MCF 10A (cell line): ENCODE measurements around the gene NEUROD1. TPM values are rescaled to one million over a fixed set of nuclear protein-coding genes. Genes with fewer than 3 reads are reported as not detected.
"Not testable (repeated sequence)": the region's sequence is repeated elsewhere in the genome, so short reads cannot be mapped to it uniquely, and the experiment has no call there.

Experiments used
- BruUV-seq: library from RNA; stranded (reverse); fragments of 400-500 nt; replicated peaks from 2 replicates; lab custom pipeline; 2021; lab: Mats Ljungman, UMichigan
- CTCF ChIA-PET: fragments of 300-600 bp; sonication (Branson Sonifier 250); formaldehyde crosslinking; extraction: SDS; loops from one replicate; lab custom pipeline; 2021; ENCODE audit warnings: antibody characterized with exemption, inconsistent platforms; lab: Yijun Ruan, JAX
- POLR2A ChIA-PET: fragments of 300-600, 350-650 bp; sonication (Branson Sonifier 250); formaldehyde crosslinking; extraction: SDS; loops from one replicate; lab custom pipeline; 2020; ENCODE audit warnings: antibody characterized with exemption, inconsistent platforms; lab: Yijun Ruan, JAX
- DNase-seq: peaks from one replicate; pipeline ENCODE4 v3.0.0-alpha.2; 2018; ENCODE audit not compliant: unreplicated experiment
- H3K27ac Mint-ChIP-seq: one replicate; pipeline ENCODE4 v1.8.0; 2022; ENCODE audit warnings: mild to moderate bottlenecking, low read depth, mixed read lengths; ENCODE audit not compliant: unreplicated experiment
- H3K27me3 Mint-ChIP-seq: one replicate; pipeline ENCODE4 v1.8.0; 2022; ENCODE audit warnings: mixed read lengths; ENCODE audit not compliant: insufficient read depth, unreplicated experiment
- H3K36me3 Mint-ChIP-seq: one replicate; pipeline ENCODE4 v1.8.0; 2022; ENCODE audit warnings: mild to moderate bottlenecking, moderate library complexity, mixed read lengths; ENCODE audit not compliant: insufficient read depth, unreplicated experiment
- H3K4me1 Mint-ChIP-seq: one replicate; pipeline ENCODE4 v1.8.0; 2022; ENCODE audit warnings: mixed read lengths; ENCODE audit not compliant: insufficient read depth, unreplicated experiment
- H3K4me3 Mint-ChIP-seq: one replicate; pipeline ENCODE4 v1.8.0; 2022; ENCODE audit warnings: mild to moderate bottlenecking, moderate library complexity, mixed read lengths; ENCODE audit not compliant: unreplicated experiment
- H3K9me3 Mint-ChIP-seq: one replicate; pipeline ENCODE4 v1.8.0; 2022; ENCODE audit warnings: mixed read lengths; ENCODE audit not compliant: unreplicated experiment
- CTCF ChIP-seq: fragments of 200-600 bp; IDR thresholded peaks from one replicate; pipeline ENCODE4 v1.8.0; 2022; ENCODE audit warnings: antibody characterized with exemption, mild to moderate bottlenecking; ENCODE audit not compliant: unreplicated experiment
- intact Hi-C: fragments of 100-400 bp; cut with micrococcal nuclease; formaldehyde crosslinking; loops from 2 replicates; pipeline ENCODE4 v1.14.1; 2022
- total RNA-seq: library from RNA; stranded (reverse); gene quantifications from 2 replicates; pipeline ENCODE4 v1.2.3, GENCODE V29; 2022

NEUROD1 gene
- total RNA-seq, 1 experiment from 2014 or later: not detected

GRCh38 chr2:181715033-181715630 is 34.8 kb upstream of the NEUROD1 start:
- Mint-ChIP-seq H3K27me3 (no peaks in the 10 kb centered on the region), H3K27ac (no peak overlapping the region), H3K36me3 (no peaks in the 10 kb centered on the region), H3K9me3 (no peaks in the 10 kb centered on the region), H3K4me1 (no peaks in the 10 kb centered on the region), H3K4me3 (no peak overlapping the region)
- intact Hi-C loops: loop anchor here (1.0 to 10.0 kb wide), 5 partner anchors 142 to 1591 kb away; no protein-coding TSS in a partner anchor
- TF ChIP-seq CTCF: peak; percentile 74
- CTCF ChIA-PET: interaction anchor here (0.6 to 7.1 kb wide), 67 partner anchors 8 to 1591 kb away, joined by 3 to 149 read pairs (median 4); no protein-coding TSS in a partner anchor
- DNase-seq: peak; percentile 87
- POLR2A ChIA-PET: interaction anchor here (0.9 to 1.4 kb wide), 3 partner anchors 141 to 198 kb away, joined by 3 to 7 read pairs (median 4); no protein-coding TSS in a partner anchor
- BruUV-seq: no TSS peak

GRCh38 chr2:181711051-181711450 is 30.7 kb upstream of the NEUROD1 start:
- H3K4me1 Mint-ChIP-seq, H3K27me3 Mint-ChIP-seq, BruUV-seq, H3K36me3 Mint-ChIP-seq, H3K9me3 Mint-ChIP-seq, DNase-seq, H3K4me3 Mint-ChIP-seq, POLR2A ChIA-PET, H3K27ac Mint-ChIP-seq: not testable (repeated sequence)
- CTCF ChIA-PET: interaction anchor here (1.5 kb wide), 1 partner anchor 139 kb away, joined by 8 read pairs; no protein-coding TSS in a partner anchor
- intact Hi-C loops: loop anchor here (10.0 kb wide), 1 partner anchor 246 kb away; no protein-coding TSS in a partner anchor

GRCh38 chr2:181702519-181702918 is 22.2 kb upstream of the NEUROD1 start:
- DNase-seq, H3K9me3 Mint-ChIP-seq, BruUV-seq, H3K27me3 Mint-ChIP-seq, H3K36me3 Mint-ChIP-seq, intact Hi-C loops, H3K27ac Mint-ChIP-seq, H3K4me1 Mint-ChIP-seq, H3K4me3 Mint-ChIP-seq: not testable (repeated sequence)
- ChIA-PET POLR2A (interaction anchor here (0.7 kb wide), 1 partner anchor 43 kb away, joined by 4 read pairs; no protein-coding TSS in a partner anchor), CTCF (interaction anchor here (1.9 kb wide), 1 partner anchor 598 kb away, joined by 5 read pairs; no protein-coding TSS in a partner anchor)

- H3K4me3 Mint-ChIP-seq: no peak overlapping the region
- no peaks in the 10 kb centered on the region for H3K4me1 Mint-ChIP-seq
- no peaks in the 10 kb centered on the region for H3K36me3 Mint-ChIP-seq
- CTCF ChIA-PET: no interaction called here
- intact Hi-C loops: no loop called here
- DNase-seq: no peak
- peaks cover 19% of the 10 kb centered on the region for H3K27me3 Mint-ChIP-seq
- POLR2A ChIA-PET: no interaction called here
- no peak overlapping the region for H3K27ac Mint-ChIP-seq
- no TSS peak for BruUV-seq
- TF ChIP-seq CTCF: no peak
- no peaks in the 10 kb centered on the region for H3K9me3 Mint-ChIP-seq
Observed at GRCh38 chr2:181698223-181698622, 17.9 kb upstream of the NEUROD1 start.

GRCh38 chr2:181697571-181697970 is 17.3 kb upstream of the NEUROD1 start:
- CTCF ChIA-PET: interaction anchor here (1.3 kb wide), 1 partner anchor 18 kb away, joined by 6 read pairs; no protein-coding TSS in a partner anchor
- H3K4me1 Mint-ChIP-seq: no peaks in the 10 kb centered on the region
- no peak for TF ChIP-seq CTCF
- no TSS peak for BruUV-seq
- intact Hi-C loops: no loop called here
- H3K27ac Mint-ChIP-seq: no peak overlapping the region
- POLR2A ChIA-PET: no interaction called here
- H3K36me3 Mint-ChIP-seq: no peaks in the 10 kb centered on the region
- DNase-seq: no peak
- H3K9me3 Mint-ChIP-seq: no peaks in the 10 kb centered on the region
- no peak overlapping the region for H3K4me3 Mint-ChIP-seq
- peaks cover 19% of the 10 kb centered on the region for H3K27me3 Mint-ChIP-seq
